CD4-positive, alpha-beta T cell (primary cell): Measurements from ENCODE around the gene RHOJ. TPM values are rescaled to one million over a fixed set of nuclear protein-coding genes. Genes with fewer than 3 reads are reported as not detected.

Source experiments
- ATAC-seq: fragments of 200-7000 bp; cut with Tn5 transposase; one replicate; pipeline ENCODE4 v1.10.0; 2022; ENCODE audit warnings: mild to moderate bottlenecking; ENCODE audit not compliant: poor library complexity
- CTCF ChIA-PET: fragments of 350-600 bp; sonication (Branson Sonifier 250); formaldehyde crosslinking; loops from one replicate; lab custom pipeline; 2021; ENCODE audit warnings: antibody characterized with exemption, inconsistent platforms; lab: Charles Lee
- POLR2A ChIA-PET: fragments of 350-600 bp; sonication (Branson Sonifier 250); formaldehyde crosslinking; loops from one replicate; lab custom pipeline; 2021; ENCODE audit warnings: antibody characterized with exemption, inconsistent platforms; lab: Charles Lee
- DNase-seq, 14 experiments: peaks; one replicate each; pipeline ENCODE4 v3.0.0-alpha.2; 2013 to 2020; ENCODE audit warnings: mixed read lengths in 2 of 14
- H3K27ac ChIP-seq, 2 donors: one replicate each; pipeline versions ENCODE4 v1.5.1 to v1.7.0; 2013; ENCODE audit warnings: low read length in 2 of 2, low read depth in 1 of 2, mild to moderate bottlenecking in 1 of 2
- H3K27me3 ChIP-seq, 2 experiments: 1 replicate in 1 of 2; 2 replicates in 1 of 2; pipeline versions ENCODE4 v1.6.1 to v1.7.0; 2013; ENCODE audit warnings: low read length in 2 of 2, control low read depth in 1 of 2, mild to moderate bottlenecking in 1 of 2, moderate library complexity in 1 of 2; ENCODE audit not compliant: insufficient read depth in 2 of 2, control insufficient read depth in 1 of 2
- H3K36me3 ChIP-seq: one replicate; pipeline ENCODE4 v1.6.1; 2013; ENCODE audit warnings: low read length, control low read depth; ENCODE audit not compliant: insufficient read depth
- H3K4me1 ChIP-seq: one replicate; pipeline ENCODE4 v1.6.1; 2013; ENCODE audit warnings: low read length, control low read depth; ENCODE audit not compliant: insufficient read depth
- H3K4me3 ChIP-seq: one replicate; pipeline ENCODE4 v1.5.1; 2013; ENCODE audit warnings: mild to moderate bottlenecking, low read length, moderate library complexity
- H3K9me3 ChIP-seq, 2 experiments: 1 replicate in 1 of 2; 2 replicates in 1 of 2; pipeline versions ENCODE4 v1.6.1 to v1.7.0; 2013; ENCODE audit warnings: low read length in 2 of 2, mild to moderate bottlenecking in 2 of 2, control low read depth in 1 of 2, moderate library complexity in 1 of 2; ENCODE audit not compliant: control insufficient read depth in 1 of 2, insufficient read depth in 1 of 2
- H3K27ac Mint-ChIP-seq: one replicate; pipeline ENCODE4 v1.8.0; 2020; ENCODE audit warnings: mixed read lengths
- H3K27me3 Mint-ChIP-seq: one replicate; pipeline ENCODE4 v1.8.0; 2021; ENCODE audit warnings: mixed read lengths
- H3K36me3 Mint-ChIP-seq: one replicate; pipeline ENCODE4 v1.8.0; 2021; ENCODE audit warnings: low read depth, mixed read lengths
- H3K4me1 Mint-ChIP-seq: one replicate; pipeline ENCODE4 v1.8.0; 2021; ENCODE audit warnings: low read depth, mixed read lengths
- H3K4me3 Mint-ChIP-seq: one replicate; pipeline ENCODE4 v1.8.0; 2020; ENCODE audit warnings: mild to moderate bottlenecking, mixed read lengths
- H3K9me3 Mint-ChIP-seq: one replicate; pipeline ENCODE4 v1.8.0; 2020; ENCODE audit warnings: mixed read lengths
- intact Hi-C, 2 experiments: fragments of 100-400 bp; cut with DNase I in 1 of 2; cut with micrococcal nuclease in 1 of 2; formaldehyde crosslinking; loops; one replicate each; pipeline versions ENCODE4 v1.15.1 to v1.9.0; 2023 to 2025; cut with DNase I, micrococcal nuclease
- total RNA-seq, 174 experiments: library from RNA in 2 of 174; stranded (reverse) in 2 of 174; gene quantifications; one replicate each; pipeline ENCODE4 v1.2.3 and lab custom pipeline; 2021 to 2026
- TF ChIP-seq, protein P1 (sequence below): fragments of 200-600 bp; IDR thresholded peaks from one replicate; pipeline ENCODE4 v1.8.0; 2022; ENCODE audit warnings: antibody characterized with exemption, mild to moderate bottlenecking

The RHOJ gene
- total RNA-seq, 2 experiments from 2014 or later: not detected

DNA sequence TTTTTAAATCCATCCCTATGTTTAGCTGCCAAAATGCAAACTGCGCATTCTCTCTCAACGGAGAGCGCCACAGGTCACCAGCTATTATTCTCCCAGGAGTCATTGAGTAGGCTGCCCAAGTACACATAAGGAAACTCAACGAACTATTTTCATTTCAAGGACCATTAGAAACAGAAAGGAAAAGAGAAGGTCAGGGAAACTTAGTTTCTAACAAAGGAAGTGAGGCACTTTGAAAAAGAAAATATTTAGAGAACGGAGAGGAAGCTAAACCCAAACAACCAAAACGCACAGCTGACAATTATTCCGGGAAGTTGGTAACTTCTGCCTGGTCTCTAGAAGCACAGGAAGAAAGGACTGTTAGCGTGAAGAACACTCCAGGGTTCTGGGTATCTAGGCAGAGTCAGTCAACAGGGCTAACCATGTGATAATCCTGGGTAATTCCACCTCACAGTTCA, 91.0 kb downstream of the RHOJ start:
- peaks cover 0 to 7% of the 10 kb centered on the region in 2 experiments for H3K27me3 ChIP-seq
- H3K36me3 Mint-ChIP-seq: no peaks in the 10 kb centered on the region
- ChIA-PET CTCF (no interaction called here), POLR2A (no interaction called here)
- H3K27ac Mint-ChIP-seq: no peak overlapping the region
- H3K9me3 ChIP-seq: no peaks in the 10 kb centered on the region
- no peaks in the 10 kb centered on the region for H3K4me1 Mint-ChIP-seq
- TF ChIP-seq, protein P1, sequence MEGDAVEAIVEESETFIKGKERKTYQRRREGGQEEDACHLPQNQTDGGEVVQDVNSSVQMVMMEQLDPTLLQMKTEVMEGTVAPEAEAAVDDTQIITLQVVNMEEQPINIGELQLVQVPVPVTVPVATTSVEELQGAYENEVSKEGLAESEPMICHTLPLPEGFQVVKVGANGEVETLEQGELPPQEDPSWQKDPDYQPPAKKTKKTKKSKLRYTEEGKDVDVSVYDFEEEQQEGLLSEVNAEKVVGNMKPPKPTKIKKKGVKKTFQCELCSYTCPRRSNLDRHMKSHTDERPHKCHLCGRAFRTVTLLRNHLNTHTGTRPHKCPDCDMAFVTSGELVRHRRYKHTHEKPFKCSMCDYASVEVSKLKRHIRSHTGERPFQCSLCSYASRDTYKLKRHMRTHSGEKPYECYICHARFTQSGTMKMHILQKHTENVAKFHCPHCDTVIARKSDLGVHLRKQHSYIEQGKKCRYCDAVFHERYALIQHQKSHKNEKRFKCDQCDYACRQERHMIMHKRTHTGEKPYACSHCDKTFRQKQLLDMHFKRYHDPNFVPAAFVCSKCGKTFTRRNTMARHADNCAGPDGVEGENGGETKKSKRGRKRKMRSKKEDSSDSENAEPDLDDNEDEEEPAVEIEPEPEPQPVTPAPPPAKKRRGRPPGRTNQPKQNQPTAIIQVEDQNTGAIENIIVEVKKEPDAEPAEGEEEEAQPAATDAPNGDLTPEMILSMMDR: no peak
- DNase-seq (peak in 1 of 14 experiments; percentile 11), ATAC-seq (no peak)
- no peak overlapping the region for H3K27ac ChIP-seq
- H3K36me3 ChIP-seq: no peaks in the 10 kb centered on the region
- intact Hi-C loops: no loop called here
- peaks cover 50% of the 10 kb centered on the region for H3K27me3 Mint-ChIP-seq
- H3K4me3 Mint-ChIP-seq: no peak overlapping the region
- H3K9me3 Mint-ChIP-seq: no peaks in the 10 kb centered on the region
- H3K4me1 ChIP-seq: no peaks in the 10 kb centered on the region
- no peak overlapping the region for H3K4me3 ChIP-seq

DNA sequence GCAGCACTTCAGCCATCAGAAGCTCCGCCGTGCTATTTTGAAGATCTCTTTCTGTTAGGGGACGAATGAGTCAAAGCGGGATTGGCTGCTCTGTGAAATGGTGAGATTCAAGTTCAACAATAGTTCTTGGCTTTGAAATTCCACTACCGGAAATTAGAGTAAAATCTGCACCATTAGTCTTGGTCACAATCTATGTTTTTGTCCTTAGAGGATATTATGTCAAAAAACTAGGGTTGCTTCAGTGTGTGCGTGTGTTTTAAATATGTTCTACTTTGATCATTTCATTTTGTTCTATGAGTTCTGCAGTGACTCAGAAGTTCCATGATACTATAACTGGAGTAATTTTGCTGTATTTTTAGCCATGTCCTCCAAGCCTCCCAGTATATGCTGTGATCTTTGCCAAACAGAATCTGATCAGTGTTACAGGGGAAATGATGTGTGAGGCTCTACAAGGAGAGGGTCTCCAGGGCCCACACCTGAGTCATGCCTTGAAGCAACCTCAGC, 91.9 kb downstream of the RHOJ start:
- Mint-ChIP-seq H3K4me1 (no peaks in the 10 kb centered on the region), H3K36me3 (no peaks in the 10 kb centered on the region), H3K27ac (no peak overlapping the region), H3K9me3 (no peaks in the 10 kb centered on the region), H3K27me3 (peaks cover 53% of the 10 kb centered on the region), H3K4me3 (no peak overlapping the region)
- DNase-seq: no peak
- no peaks in the 10 kb centered on the region for H3K36me3 ChIP-seq
- CTCF ChIA-PET: no interaction called here
- TF ChIP-seq, protein P1: no peak
- intact Hi-C loops: no loop called here
- POLR2A ChIA-PET: no interaction called here
- no peak overlapping the region for H3K4me3 ChIP-seq
- no peak overlapping the region for H3K27ac ChIP-seq
- no peaks in the 10 kb centered on the region for H3K9me3 ChIP-seq
- no peak for ATAC-seq
- peaks cover 0 to 7% of the 10 kb centered on the region in 2 experiments for H3K27me3 ChIP-seq
- no peaks in the 10 kb centered on the region for H3K4me1 ChIP-seq

DNA sequence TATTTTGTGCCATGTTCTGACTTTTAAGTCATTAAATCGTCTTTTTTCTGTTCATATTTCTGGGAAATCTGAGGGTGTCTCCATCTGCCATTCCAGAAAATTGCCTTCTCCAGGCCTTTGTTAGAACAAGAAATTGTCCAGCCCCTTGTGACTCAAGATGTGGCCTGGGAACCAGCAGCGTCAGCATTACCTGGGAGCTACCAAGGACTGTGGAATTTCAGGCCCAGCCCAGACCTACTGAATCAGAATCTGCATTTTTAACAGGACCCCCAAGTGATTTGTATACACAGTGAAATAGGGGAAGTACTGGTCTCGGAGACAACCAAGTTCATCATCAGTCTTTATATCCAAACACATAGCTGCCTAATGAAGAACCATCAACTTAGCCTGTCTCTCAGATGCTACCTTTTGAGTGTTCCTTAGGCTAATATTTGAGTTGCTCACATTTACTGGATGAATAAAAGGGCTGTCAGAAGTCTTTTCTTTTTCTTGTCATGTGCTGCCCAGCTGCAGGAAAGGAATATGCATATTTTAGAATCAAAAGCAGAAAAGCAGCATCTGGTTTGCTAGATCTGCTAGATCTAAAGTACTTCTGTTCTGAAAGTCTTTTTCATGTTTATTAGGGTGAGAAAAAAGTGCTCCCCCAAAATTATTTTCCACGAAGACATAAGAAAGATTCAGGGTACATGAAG, 93.3 kb downstream of the RHOJ start:
- Histone ChIP-seq H3K27ac (no peak overlapping the region), H3K4me1 (no peaks in the 10 kb centered on the region), H3K27me3 (peaks cover 0 to 15% of the 10 kb centered on the region in 2 experiments), H3K36me3 (no peaks in the 10 kb centered on the region), H3K9me3 (no peaks in the 10 kb centered on the region), H3K4me3 (no peak overlapping the region)
- ChIA-PET POLR2A (no interaction called here), CTCF (interaction anchor here (0.8 kb wide), 1 partner anchor 17 kb away, joined by 3 read pairs; no protein-coding TSS in a partner anchor)
- no peak overlapping the region for H3K4me3 Mint-ChIP-seq
- H3K9me3 Mint-ChIP-seq: no peaks in the 10 kb centered on the region
- no peaks in the 10 kb centered on the region for H3K36me3 Mint-ChIP-seq
- no peak overlapping the region for H3K27ac Mint-ChIP-seq
- ATAC-seq (no peak), DNase-seq (no peak)
- TF ChIP-seq, protein P1: no peak
- intact Hi-C loops: no loop called here
- peaks cover 45% of the 10 kb centered on the region for H3K27me3 Mint-ChIP-seq
- H3K4me1 Mint-ChIP-seq: no peaks in the 10 kb centered on the region
